ENCODE results near the gene ATXN2. TPM values are rescaled to one million over a fixed set of nuclear protein-coding genes. Genes with fewer than 3 reads are reported as not detected.
"Not testable (repeated sequence)": the region's sequence is repeated elsewhere in the genome, so short reads cannot be mapped to it uniquely, and the experiment has no call there.

ATXN2 gene
- total RNA-seq, 2 experiments from 2014 or later: 21.9 to 23.7 TPM

DNA sequence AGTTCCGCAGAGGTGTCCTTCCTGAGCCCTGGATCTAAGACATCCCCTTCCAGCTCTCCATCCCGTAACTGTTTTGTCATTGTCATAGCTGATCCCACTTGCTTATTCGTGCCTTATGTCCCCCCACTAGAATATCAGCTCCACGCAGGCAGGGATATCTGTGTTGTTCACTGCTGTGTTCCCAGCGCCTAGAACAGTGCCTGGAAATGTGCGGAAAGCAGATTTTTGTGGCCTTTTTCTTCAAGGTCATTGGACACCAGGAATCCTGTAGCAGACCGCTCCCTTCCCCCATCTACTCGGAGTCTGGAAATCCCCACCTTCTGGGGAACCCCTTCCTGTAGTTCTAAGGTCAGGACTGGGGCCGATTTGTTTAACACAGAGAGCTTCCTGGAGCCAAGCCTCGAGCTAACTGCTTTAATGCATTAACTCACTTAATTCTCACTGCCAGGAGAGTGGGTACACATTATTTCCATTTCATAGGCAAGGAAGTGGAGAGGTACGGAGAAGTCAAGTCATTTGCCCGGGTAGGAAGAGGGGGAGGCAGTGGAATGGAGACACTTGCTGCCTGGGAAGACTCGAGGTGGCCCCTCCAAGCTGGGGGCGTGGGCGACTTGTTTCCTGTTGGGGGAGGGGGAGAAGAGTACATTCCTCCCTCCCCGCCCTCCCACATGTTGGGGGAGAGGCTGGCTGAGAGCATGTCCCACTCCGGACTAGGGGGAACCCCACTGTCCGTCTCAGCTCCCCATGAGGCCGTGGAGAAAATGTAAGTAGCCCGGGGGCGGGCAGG is 194.6 kb downstream of the ATXN2 start:
- Mint-ChIP-seq H3K4me3 (peak overlapping the region; percentile 89), H3K36me3 (ENCODE audit: low read depth) (peaks cover 6% of the 10 kb centered on the region), H3K27ac (peak overlapping the region; percentile 72), H3K27me3 (no peaks in the 10 kb centered on the region), H3K9me3 (no peaks in the 10 kb centered on the region), H3K4me1 (ENCODE audit: low read depth) (peaks cover 57% of the 10 kb centered on the region)
- Histone ChIP-seq H3K27me3 (ENCODE audit: control insufficient read depth in 1 of 2, insufficient read depth in 2 of 2, low read length in 2 of 2) (no peaks in the 10 kb centered on the region), H3K4me3 (ENCODE audit: low read length) (peak overlapping the region; percentile 63), H3K4me1 (ENCODE audit: insufficient read depth, low read length) (peaks cover 60% of the 10 kb centered on the region), H3K9me3 (ENCODE audit: control insufficient read depth in 1 of 2, insufficient read depth in 1 of 2, low read length in 2 of 2) (no peaks in the 10 kb centered on the region), H3K27ac (ENCODE audit: low read depth in 1 of 2, low read length in 2 of 2) (peak overlapping the region; percentile 73 to 75), H3K36me3 (ENCODE audit: insufficient read depth, low read length) (no peaks in the 10 kb centered on the region)
- TF ChIP-seq, protein P1, sequence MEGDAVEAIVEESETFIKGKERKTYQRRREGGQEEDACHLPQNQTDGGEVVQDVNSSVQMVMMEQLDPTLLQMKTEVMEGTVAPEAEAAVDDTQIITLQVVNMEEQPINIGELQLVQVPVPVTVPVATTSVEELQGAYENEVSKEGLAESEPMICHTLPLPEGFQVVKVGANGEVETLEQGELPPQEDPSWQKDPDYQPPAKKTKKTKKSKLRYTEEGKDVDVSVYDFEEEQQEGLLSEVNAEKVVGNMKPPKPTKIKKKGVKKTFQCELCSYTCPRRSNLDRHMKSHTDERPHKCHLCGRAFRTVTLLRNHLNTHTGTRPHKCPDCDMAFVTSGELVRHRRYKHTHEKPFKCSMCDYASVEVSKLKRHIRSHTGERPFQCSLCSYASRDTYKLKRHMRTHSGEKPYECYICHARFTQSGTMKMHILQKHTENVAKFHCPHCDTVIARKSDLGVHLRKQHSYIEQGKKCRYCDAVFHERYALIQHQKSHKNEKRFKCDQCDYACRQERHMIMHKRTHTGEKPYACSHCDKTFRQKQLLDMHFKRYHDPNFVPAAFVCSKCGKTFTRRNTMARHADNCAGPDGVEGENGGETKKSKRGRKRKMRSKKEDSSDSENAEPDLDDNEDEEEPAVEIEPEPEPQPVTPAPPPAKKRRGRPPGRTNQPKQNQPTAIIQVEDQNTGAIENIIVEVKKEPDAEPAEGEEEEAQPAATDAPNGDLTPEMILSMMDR (IDR thresholded peaks at IDR 0.05): no peak
- POLR2A ChIA-PET: interaction anchor here (0.7 to 5.2 kb wide), 7 partner anchors 8 to 46 kb away, joined by 3 to 63 read pairs (median 35); no protein-coding TSS in a partner anchor
- DNase-seq (peak in 7 of 14 experiments; percentile 20 to 82 (median 41)), ATAC-seq (ENCODE audit: poor library complexity) (no peak)
- CTCF ChIA-PET: interaction anchor here (1.0 to 16.9 kb wide), 7 partner anchors 11 to 125 kb away, joined by 3 to 487 read pairs (median 5); no protein-coding TSS in a partner anchor
- intact Hi-C loops (cut with DNase I, micrococcal nuclease): loop anchor here (1.0 to 10.0 kb wide), 5 partner anchors 30 to 193 kb away; partner anchors contain the start of genes ATXN2 (in 2 of the 2) and PHETA1 (in 1 of the 2)

DNA sequence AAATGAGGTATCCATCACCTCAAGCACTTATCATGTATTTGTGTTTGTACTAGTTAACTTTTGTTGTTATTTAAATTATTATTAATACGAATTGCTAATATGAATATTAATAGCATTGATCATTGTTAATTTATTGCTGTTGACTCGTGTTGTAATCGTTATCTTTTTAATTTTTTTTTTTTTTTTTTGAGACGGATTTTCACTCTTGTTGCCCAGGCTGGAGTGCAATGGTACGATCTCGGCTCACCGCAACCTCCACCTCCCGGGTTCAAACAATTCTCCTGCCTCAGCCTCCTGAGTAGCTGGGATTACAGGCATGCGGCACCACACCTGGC is 196.7 kb downstream of the ATXN2 start:
- intact Hi-C loops (cut with DNase I, micrococcal nuclease): loop anchor here in 1 of 2 experiments (10.0 kb wide), 1 partner anchor 192 kb away; the partner anchor contains the start of gene ATXN2
- H3K4me3 ChIP-seq (ENCODE audit: low read length); H3K9me3 ChIP-seq (ENCODE audit: control insufficient read depth in 1 of 2, insufficient read depth in 1 of 2, low read length in 2 of 2); H3K27me3 ChIP-seq (ENCODE audit: control insufficient read depth in 1 of 2, insufficient read depth in 2 of 2, low read length in 2 of 2); H3K9me3 Mint-ChIP-seq; ATAC-seq (ENCODE audit: poor library complexity); H3K4me3 Mint-ChIP-seq; H3K36me3 ChIP-seq (ENCODE audit: insufficient read depth, low read length); H3K27me3 Mint-ChIP-seq; H3K36me3 Mint-ChIP-seq (ENCODE audit: low read depth); H3K27ac ChIP-seq (ENCODE audit: low read depth in 1 of 2, low read length in 2 of 2); DNase-seq: not testable (repeated sequence)
- CTCF ChIA-PET: interaction anchor here (0.8 to 16.9 kb wide), 5 partner anchors 9 to 49 kb away, joined by 3 to 487 read pairs (median 5); no protein-coding TSS in a partner anchor
- Mint-ChIP-seq H3K27ac (peak overlapping the region; percentile 72), H3K4me1 (ENCODE audit: low read depth) (peaks cover 36% of the 10 kb centered on the region)
- peaks cover 40% of the 10 kb centered on the region for H3K4me1 ChIP-seq (ENCODE audit: insufficient read depth, low read length)
- POLR2A ChIA-PET: interaction anchor here (2.9 to 5.2 kb wide), 3 partner anchors 32 to 48 kb away, joined by 35 to 63 read pairs (median 53); no protein-coding TSS in a partner anchor

Other genes starting within 250 kb of the ATXN2 start
- gene PHETA1, start 230.2 kb downstream of the ATXN2 start, total RNA-seq: 1 to 10 TPM; 1.3 to 1.7 TPM
- 10 to 100 TPM; 42.3 to 46.4 TPM for gene SH2B3, start 193.4 kb downstream of the ATXN2 start, total RNA-seq
- gene BRAP, start 86.6 kb upstream of the ATXN2 start, total RNA-seq: 10 to 100 TPM; 22.4 to 25.8 TPM
- gene ACAD10, start 86.7 kb upstream of the ATXN2 start, total RNA-seq: 10 to 100 TPM; 15.8 to 17.4 TPM
- gene ALDH2, start 167.6 kb upstream of the ATXN2 start, total RNA-seq: 1 to 10 TPM; 2.0 to 2.1 TPM
- gene MAPKAPK5, start 242.9 kb upstream of the ATXN2 start, total RNA-seq: 10 to 100 TPM; 62.2 to 63.6 TPM

All from CD4-positive, alpha-beta T cell (primary cell).